ENCODE results near the gene OPCML. TPM values are rescaled to one million over a fixed set of nuclear protein-coding genes. Genes with fewer than 3 reads are reported as not detected.

Gene OPCML
- total and polyA plus RNA-seq, 2 of the 13 experiments (the other 11 are each of a cell fraction or from before 2014, with no cell fraction given) = not detected

DNA sequence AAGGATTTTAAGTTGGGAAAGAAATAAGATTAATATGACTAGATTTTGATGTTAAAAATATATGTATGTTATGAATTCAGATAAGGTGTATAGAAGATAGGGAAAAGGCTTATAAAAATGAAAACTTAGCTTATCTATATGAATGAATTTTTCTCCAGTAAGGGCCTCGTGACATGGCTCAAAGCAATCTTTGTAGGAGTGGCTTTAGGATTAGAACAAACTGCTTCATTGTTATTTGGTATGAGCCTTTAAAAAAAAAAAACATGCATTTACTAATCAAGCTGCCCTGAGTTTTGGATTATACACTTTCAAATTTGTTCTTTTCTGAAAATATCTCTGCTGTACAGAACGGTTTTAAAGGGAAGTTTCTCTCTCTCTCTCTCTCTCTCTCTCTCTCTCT lies 905.9 kb downstream of the OPCML start:
- POLR2A ChIA-PET = no interaction called here

More for the DNA sequence above, 905.9 kb downstream of the OPCML start:
- no peaks in the 10 kb centered on the region for H3K4me1 ChIP-seq (ENCODE audit: insufficient read depth, low read length)
- H4K20me1 ChIP-seq (ENCODE audit: insufficient read depth, low read length) = no peaks in the 10 kb centered on the region
- no peaks in the 10 kb centered on the region for H3K36me3 ChIP-seq (replicated peaks in 1 of 2; ENCODE audit: control insufficient read depth in 1 of 2, insufficient read depth in 2 of 2, low read length in 2 of 2)
- H3K4me2 ChIP-seq (ENCODE audit: low read depth, low read length) = no peak overlapping the region
- in situ Hi-C loops (cut with HindIII; ENCODE audit: extremely low pct_ligation_motif_present, low pct_unique_long_range_greater_than_20kb) = no loop called here
- no peak overlapping the region for H3K27ac ChIP-seq (ENCODE audit: extremely low read length, insufficient read depth, low read length)
- H3K9me3 ChIP-seq (ENCODE audit: low read length) = peaks cover 77% of the 10 kb centered on the region
- intact Hi-C loops (cut with micrococcal nuclease; ENCODE audit: unreplicated experiment) = no loop called here
- no peak overlapping the region for H3K4me3 ChIP-seq (replicated peaks in 1 of 3; ENCODE audit: insufficient read depth in 1 of 3, low read depth in 2 of 3, low read length in 3 of 3)
- FAIRE-seq = no peak
- TF ChIP-seq USF2 (IDR thresholded peaks at IDR 0.05; ENCODE audit: low read depth, low read length) (no peak), USF2 (CRISPR knock-in tag; IDR thresholded peaks at IDR 0.05; ENCODE audit: borderline replicate concordance) (no peak), ZNF597 (CRISPR knock-in tag; IDR thresholded peaks at IDR 0.05) (no peak), ZNF646 (CRISPR knock-in tag; IDR thresholded peaks at IDR 0.05) (no peak), ZKSCAN5 (CRISPR knock-in tag; IDR thresholded peaks at IDR 0.05) (no peak), ZKSCAN1 (IDR thresholded peaks at IDR 0.05; ENCODE audit: low read length) (no peak)
- TF ChIP-seq, protein P1, sequence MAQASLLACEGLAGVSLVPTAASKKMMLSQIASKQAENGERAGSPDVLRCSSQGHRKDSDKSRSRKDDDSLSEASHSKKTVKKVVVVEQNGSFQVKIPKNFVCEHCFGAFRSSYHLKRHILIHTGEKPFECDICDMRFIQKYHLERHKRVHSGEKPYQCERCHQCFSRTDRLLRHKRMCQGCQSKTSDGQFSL (CRISPR knock-in tag; IDR thresholded peaks at IDR 0.05) = no peak
- no TSS peak for BruUV-seq (replicated peaks)
- H3K79me2 ChIP-seq (ENCODE audit: insufficient read depth, low read length) = no peaks in the 10 kb centered on the region
- WGBS (ENCODE audit: low lambda C conversion rate) = 0% methylated on average over 2 of the region's 2 CpGs
- no peak for ATAC-seq
- no peak overlapping the region for H3K9ac ChIP-seq (ENCODE audit: insufficient read depth, low read depth, low read length)
- no peaks in the 10 kb centered on the region for H3K27me3 ChIP-seq (ENCODE audit: control insufficient read depth in 1 of 2, insufficient read depth in 2 of 2, low read length in 2 of 2)
- CTCF ChIA-PET (ENCODE audit: low intra/inter-chr PET ratio, low total read pairs) = no interaction called here
- H2AFZ ChIP-seq (ENCODE audit: low read length) = no peak overlapping the region
- DNase-seq (ENCODE audit: low spot score) = no peak

All from HepG2 (cell line).